ENCODE data around the gene DNAH8.

GRCh38 chr6:38867726-38868125 is 152.6 kb downstream of the DNAH8 start:
- TF ChIP-seq CTCF (IDR thresholded peaks at IDR 0.05) (no peak), POLR2A (IDR thresholded peaks at IDR 0.05) (no peak)

Data from tibial nerve (tissue), 3 donors.